CD14-positive monocyte (primary cell): Measurements from ENCODE around the gene PRLR. TPM values are rescaled to one million over a fixed set of nuclear protein-coding genes. Genes with fewer than 3 reads are reported as not detected.
A peak's percentile ranks its signal among the peaks of the same experiment; 100 is the strongest.

Experiments
- DNase-seq, 3 donors: peaks; one replicate each; pipeline ENCODE4 v3.0.0-alpha.2; 2011 to 2022
- H2AFZ ChIP-seq: 2 replicates; pipeline ENCODE4 v1.6.0; 2012; ENCODE audit warnings: mild to moderate bottlenecking, low read depth, low read length, inconsistent platforms; ENCODE audit not compliant: insufficient read depth, poor library complexity, severe bottlenecking
- H3K27ac ChIP-seq, 2 donors: 1 replicate in 1 of 2; 2 replicates in 1 of 2; pipeline ENCODE4 v1.5.1; 2012 to 2013; ENCODE audit warnings: low read length in 2 of 2, control low read depth in 1 of 2, inconsistent platforms in 1 of 2, low read depth in 1 of 2, mild to moderate bottlenecking in 1 of 2
- H3K27me3 ChIP-seq, 2 donors: one replicate each; pipeline versions ENCODE4 v1.6.0 to v1.6.1; 2011 to 2013; ENCODE audit warnings: low read length in 2 of 2; ENCODE audit not compliant: control insufficient read depth in 2 of 2, insufficient read depth in 2 of 2
- H3K36me3 ChIP-seq, 2 donors: replicated peaks in 1 of 2; 1 replicate in 1 of 2; 2 replicates in 1 of 2; pipeline versions ENCODE4 v1.5.1 to v1.6.1; 2012 to 2013; ENCODE audit warnings: low read length in 2 of 2, control low read depth in 1 of 2, inconsistent platforms in 1 of 2, mild to moderate bottlenecking in 1 of 2; ENCODE audit not compliant: insufficient read depth in 2 of 2, control insufficient read depth in 1 of 2
- H3K4me1 ChIP-seq, 2 donors: 1 replicate in 1 of 2; 2 replicates in 1 of 2; pipeline versions ENCODE4 v1.5.1 to v1.6.1; 2012 to 2013; ENCODE audit warnings: low read length in 2 of 2, control low read depth in 1 of 2, inconsistent platforms in 1 of 2, mild to moderate bottlenecking in 1 of 2, moderate library complexity in 1 of 2; ENCODE audit not compliant: insufficient read depth in 2 of 2, control insufficient read depth in 1 of 2
- H3K4me2 ChIP-seq: replicated peaks from 2 replicates; pipeline ENCODE3; 2012; ENCODE audit warnings: low read length, moderate library complexity, mild to moderate bottlenecking; ENCODE audit not compliant: poor library complexity, severe bottlenecking; ENCODE audit errors: extremely low read depth
- H3K4me3 ChIP-seq, 3 experiments: fragments of 200-600 bp in 1 of 3; sonication (generic) in 1 of 3; replicated peaks in 1 of 3; 1 replicate in 2 of 3; 2 replicates in 1 of 3; pipeline ENCODE4 v1.5.1; 2011 to 2013; ENCODE audit warnings: low read length in 3 of 3, mild to moderate bottlenecking in 3 of 3, control low read depth in 2 of 3, low read depth in 2 of 3, inconsistent platforms in 1 of 3, moderate library complexity in 1 of 3
- H3K79me2 ChIP-seq: 2 replicates; pipeline ENCODE4 v1.6.0; 2012; ENCODE audit warnings: mild to moderate bottlenecking, control low read depth, inconsistent platforms, low read length, moderate library complexity; ENCODE audit not compliant: insufficient read depth
- H3K9ac ChIP-seq: 2 replicates; pipeline ENCODE4 v1.6.0; 2017; ENCODE audit warnings: low read length, mild to moderate bottlenecking; ENCODE audit not compliant: insufficient read depth, poor library complexity, severe bottlenecking
- H3K9me3 ChIP-seq, 2 donors: replicated peaks in 1 of 2; 1 replicate in 1 of 2; 2 replicates in 1 of 2; pipeline versions ENCODE4 v1.5.1 to v1.6.1; 2012 to 2013; ENCODE audit warnings: low read length in 2 of 2, control low read depth in 1 of 2; ENCODE audit not compliant: control insufficient read depth in 1 of 2, insufficient read depth in 1 of 2
- H4K20me1 ChIP-seq: 2 replicates; pipeline ENCODE4 v1.6.0; 2012; ENCODE audit warnings: mild to moderate bottlenecking, low read length, control low read depth, moderate library complexity; ENCODE audit not compliant: insufficient read depth
- H3K27ac Mint-ChIP-seq, 7 donors: one replicate each; pipeline ENCODE4 v1.8.0; 2020; ENCODE audit warnings: mild to moderate bottlenecking in 7 of 7, mixed read lengths in 7 of 7, moderate library complexity in 6 of 7, inconsistent platforms in 2 of 7
- H3K27me3 Mint-ChIP-seq, 3 donors: one replicate each; pipeline ENCODE4 v1.8.0; 2021 to 2022; ENCODE audit warnings: low read depth in 3 of 3, mild to moderate bottlenecking in 3 of 3, mixed read lengths in 3 of 3, moderate library complexity in 3 of 3, inconsistent platforms in 1 of 3
- H3K36me3 Mint-ChIP-seq, 2 donors: one replicate each; pipeline ENCODE4 v1.8.0; 2020; ENCODE audit warnings: mixed read lengths in 2 of 2, inconsistent platforms in 1 of 2, mild to moderate bottlenecking in 1 of 2
- H3K4me1 Mint-ChIP-seq: one replicate; pipeline ENCODE4 v1.8.0; 2020; ENCODE audit warnings: mild to moderate bottlenecking, mixed read lengths
- H3K4me3 Mint-ChIP-seq, 2 donors: one replicate each; pipeline ENCODE4 v1.8.0; 2020; ENCODE audit warnings: mild to moderate bottlenecking in 2 of 2, mixed read lengths in 2 of 2, moderate library complexity in 1 of 2
- H3K9me3 Mint-ChIP-seq, 7 donors: one replicate each; pipeline ENCODE4 v1.8.0; 2020 to 2022; ENCODE audit warnings: mixed read lengths in 7 of 7, mild to moderate bottlenecking in 6 of 7, moderate library complexity in 6 of 7, inconsistent platforms in 2 of 7
- CTCF ChIP-seq: fragments of 200-600 bp; IDR thresholded peaks from one replicate; pipeline ENCODE4 v1.8.0; 2022; ENCODE audit warnings: antibody characterized with exemption, mild to moderate bottlenecking
- WGBS: methylation state at CpG from one replicate; pipeline ENCODE4 v1.1.5; 2013; ENCODE audit warnings: missing lambda C conversion rate; ENCODE audit not compliant: insufficient coverage; 5-methylcytosine and 5-hydroxymethylcytosine counted together
- intact Hi-C, 2 donors: fragments of 100-400 bp; cut with micrococcal nuclease; formaldehyde crosslinking; loops; one replicate each; pipeline versions ENCODE4 v1.15.0 to v1.15.1; 2023
- polyA plus RNA-seq, 3 donors: library from polyadenylated mRNA; depleted of rRNA in 1 of 3; unstranded in 2 of 3; stranded (reverse) in 1 of 3; fragments of 300-500 nt in 2 of 3; fragments of >200 nt in 1 of 3; fragmentation: Illumina TruSeq in 2 of 3; gene quantifications; 1 replicate in 2 of 3; 2 replicates in 1 of 3; pipeline ENCODE4 v1.2.3, GENCODE V29; 2012 to 2021

The PRLR gene
- polyA plus RNA-seq, 3 donors: 0.12 to 1.7 (median 0.88) TPM

- Mint-ChIP-seq H3K4me1 (peaks cover 15% of the 10 kb centered on the region), H3K4me3 (no peak overlapping the region), H3K27ac (no peak overlapping the region), H3K27me3 (peaks cover 0 to 1% (median 0%) of the 10 kb centered on the region in 3 donors), H3K36me3 (peaks cover 24% of the 10 kb centered on the region in 2 donors), H3K9me3 (no peaks in the 10 kb centered on the region)
- H3K9ac ChIP-seq: no peak overlapping the region
- peaks cover 0 to 7% of the 10 kb centered on the region in 2 donors for H3K4me1 ChIP-seq
- no peaks in the 10 kb centered on the region for H3K36me3 ChIP-seq
- no peaks in the 10 kb centered on the region for H4K20me1 ChIP-seq
- no peak overlapping the region for H3K4me2 ChIP-seq
- intact Hi-C loops: no loop called here
- no peak for TF ChIP-seq CTCF
- H2AFZ ChIP-seq: no peak overlapping the region
- H3K4me3 ChIP-seq: no peak overlapping the region
- H3K79me2 ChIP-seq: peaks cover 4% of the 10 kb centered on the region
- H3K27me3 ChIP-seq: no peaks in the 10 kb centered on the region
- DNase-seq: no peak
- H3K27ac ChIP-seq: no peak overlapping the region
- WGBS: no CpG with 5 or more reads among the region's 1 CpG
- no peaks in the 10 kb centered on the region for H3K9me3 ChIP-seq
These were observed 92.1 kb downstream of the PRLR start for GRCh38 chr5:35138232-35138631.

- DNase-seq: peak in 2 of 3 donors; percentile 19 to 66
- intact Hi-C loops: no loop called here
- H3K4me1 Mint-ChIP-seq: peaks cover 15% of the 10 kb centered on the region
- H3K36me3 Mint-ChIP-seq: peaks cover 20 to 30% of the 10 kb centered on the region in 2 donors
- WGBS: 6% methylated on average over 4 of the region's 4 CpGs
- peaks cover 4% of the 10 kb centered on the region for H3K79me2 ChIP-seq
- no peak for TF ChIP-seq CTCF
- no peaks in the 10 kb centered on the region for H3K9me3 ChIP-seq
- H3K36me3 ChIP-seq: no peaks in the 10 kb centered on the region
- H3K27ac ChIP-seq: peak overlapping the region in 1 of 2 donors; percentile 1
- H3K27me3 ChIP-seq: no peaks in the 10 kb centered on the region
- H3K4me2 ChIP-seq: no peak overlapping the region
- H3K4me3 ChIP-seq: no peak overlapping the region
- H3K4me1 ChIP-seq: peaks cover 0 to 7% of the 10 kb centered on the region in 2 donors
- peak overlapping the region in 2 of 7 donors; percentile 42 to 63 for H3K27ac Mint-ChIP-seq
- no peak overlapping the region for H3K4me3 Mint-ChIP-seq
- H3K9ac ChIP-seq: peak overlapping the region; percentile 6
- peaks cover 0 to under 1% (median 0%) of the 10 kb centered on the region in 7 donors for H3K9me3 Mint-ChIP-seq
- H4K20me1 ChIP-seq: no peaks in the 10 kb centered on the region
- H2AFZ ChIP-seq: no peak overlapping the region
- peaks cover 0 to 2% (median 0%) of the 10 kb centered on the region in 3 donors for H3K27me3 Mint-ChIP-seq
These were observed 93.9 kb downstream of the PRLR start for GRCh38 chr5:35136386-35136785.
